ENCODE data around the gene AGFG2.
"Not testable (repeated sequence)": the region's sequence is repeated elsewhere in the genome, so short reads cannot be mapped to it uniquely, and the experiment has no call there.

The AGFG2 gene

DNA sequence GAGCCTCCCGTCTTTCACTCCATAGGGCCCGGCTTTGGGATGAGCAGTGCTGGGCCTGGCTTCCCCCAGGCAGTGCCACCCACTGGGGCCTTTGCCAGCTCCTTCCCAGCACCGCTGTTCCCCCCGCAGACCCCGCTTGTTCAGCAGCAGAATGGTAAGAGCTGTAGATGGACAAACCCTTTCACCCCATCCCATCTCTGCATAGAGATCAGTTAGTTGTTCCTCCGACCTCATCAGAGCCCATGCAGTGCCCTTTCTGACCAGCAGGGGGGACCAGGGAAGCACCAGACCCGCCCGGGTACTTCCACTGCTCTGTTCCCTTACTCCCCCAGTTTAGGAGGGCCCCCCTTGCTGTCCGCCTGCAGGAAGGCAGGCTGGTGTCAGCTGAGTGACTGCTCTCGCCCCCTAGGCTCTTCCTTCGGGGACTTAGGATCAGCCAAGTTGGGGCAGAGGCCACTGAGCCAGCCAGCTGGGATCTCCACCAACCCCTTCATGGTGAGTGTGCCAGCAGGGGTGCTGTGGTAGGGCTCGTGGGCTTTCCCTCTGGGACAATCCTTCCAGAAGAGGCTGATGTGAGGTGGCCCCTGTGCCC is 24.9 kb downstream of the AGFG2 start:
- POLR2A ChIA-PET = interaction anchor here (1.7 kb wide), 1 partner anchor 22 kb away, joined by 5 read pairs; the partner anchor contains the start of gene FBXO24
- peak; percentile 92 for TF ChIP-seq CTCF (IDR thresholded peaks at IDR 0.05; ENCODE audit: insufficient read depth, low read length, missing control alignments)
- DNase-seq (ENCODE audit: low read depth, low spot score) = no peak
- no peak overlapping the region for H3K4me3 ChIP-seq (ENCODE audit: low read depth, low read length)
- CTCF ChIA-PET = interaction anchor here (0.5 to 18.3 kb wide), 34 partner anchors 8 to 288 kb away, joined by 3 to 421 read pairs (median 6); partner anchors contain the start of genes AGFG2, FBXO24, LRCH4 and NYAP1

DNA sequence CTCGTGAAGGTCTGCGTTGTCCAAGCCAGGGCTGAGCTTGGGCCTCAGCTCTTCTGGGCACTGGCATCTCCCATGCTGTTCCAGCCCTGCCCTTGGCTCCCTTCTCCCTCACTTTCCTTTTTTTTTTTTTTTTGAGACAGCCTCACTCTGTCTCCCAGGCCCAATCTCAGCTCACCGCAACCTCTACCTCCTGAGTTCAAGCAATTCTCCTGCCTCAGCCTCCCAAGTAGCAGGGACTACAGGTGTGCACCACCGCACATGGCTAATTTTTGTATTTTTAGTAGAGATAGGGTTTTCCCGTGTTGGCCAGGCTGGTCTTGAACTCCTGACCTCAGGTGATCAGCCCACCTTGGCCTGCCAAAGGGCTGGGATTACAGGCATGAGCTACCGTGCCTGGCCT is 25.4 kb downstream of the AGFG2 start:
- ChIA-PET CTCF (interaction anchor here (0.5 to 18.3 kb wide), 33 partner anchors 8 to 288 kb away, joined by 3 to 421 read pairs (median 5); partner anchors contain the start of genes AGFG2, FBXO24, LRCH4 and MOSPD3), POLR2A (interaction anchor here (1.7 kb wide), 1 partner anchor 22 kb away, joined by 5 read pairs; the partner anchor contains the start of gene FBXO24)
- not testable (repeated sequence) for H3K4me3 ChIP-seq (ENCODE audit: low read depth, low read length); DNase-seq (ENCODE audit: low read depth, low spot score)

- CTCF ChIA-PET = interaction anchor here (0.7 to 18.3 kb wide), 23 partner anchors 8 to 287 kb away, joined by 3 to 421 read pairs (median 7); partner anchors contain the start of genes AGFG2, FBXO24, LRCH4 and MOSPD3
- TF ChIP-seq CTCF (IDR thresholded peaks at IDR 0.05; ENCODE audit: insufficient read depth, low read length, missing control alignments) = no peak
- no peak overlapping the region for H3K4me3 ChIP-seq (ENCODE audit: low read depth, low read length)
- no peak for DNase-seq (ENCODE audit: low read depth, low spot score)
- POLR2A ChIA-PET = interaction anchor here (1.7 kb wide), 1 partner anchor 21 kb away, joined by 5 read pairs; the partner anchor contains the start of gene FBXO24
Measured at GRCh38 chr7:100565133-100565571, 26.1 kb downstream of the AGFG2 start.

DNA sequence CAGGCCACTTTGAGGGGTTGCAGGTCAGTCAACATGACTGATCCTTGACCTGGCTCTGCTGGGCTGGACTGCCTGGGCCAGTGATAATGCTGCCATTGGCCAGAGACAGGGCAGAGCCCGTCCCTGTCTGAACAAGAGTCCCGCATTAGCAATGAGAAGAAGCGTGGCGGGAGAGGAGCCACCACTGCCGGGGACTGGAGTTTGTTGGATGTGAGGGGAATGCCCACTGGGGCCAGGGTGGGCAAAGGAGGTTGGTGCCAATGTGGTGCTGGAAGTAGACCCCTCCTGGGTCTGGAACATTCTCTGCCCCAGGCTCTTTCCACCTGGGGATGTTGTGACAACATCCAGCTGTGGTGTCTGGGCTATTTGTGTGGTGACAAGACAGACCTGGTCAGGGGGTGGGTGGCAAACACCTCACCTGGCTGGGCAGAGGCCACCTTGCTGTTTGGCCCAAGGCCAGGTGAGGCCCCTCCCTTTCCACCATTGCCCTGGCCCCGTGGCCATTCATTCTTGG is 27.1 kb downstream of the AGFG2 start:
- ChIA-PET POLR2A (interaction anchor here (1.7 kb wide), 1 partner anchor 20 kb away, joined by 5 read pairs; the partner anchor contains the start of gene FBXO24), CTCF (interaction anchor here (1.5 to 18.3 kb wide), 9 partner anchors 10 to 125 kb away, joined by 3 to 421 read pairs (median 65); partner anchors contain the start of genes AGFG2, FBXO24, LRCH4 and MOSPD3)
- no peak for TF ChIP-seq CTCF (IDR thresholded peaks at IDR 0.05; ENCODE audit: insufficient read depth, low read length, missing control alignments)
- H3K4me3 ChIP-seq (ENCODE audit: low read depth, low read length) = no peak overlapping the region
- DNase-seq (ENCODE audit: low read depth, low spot score) = no peak

DNA sequence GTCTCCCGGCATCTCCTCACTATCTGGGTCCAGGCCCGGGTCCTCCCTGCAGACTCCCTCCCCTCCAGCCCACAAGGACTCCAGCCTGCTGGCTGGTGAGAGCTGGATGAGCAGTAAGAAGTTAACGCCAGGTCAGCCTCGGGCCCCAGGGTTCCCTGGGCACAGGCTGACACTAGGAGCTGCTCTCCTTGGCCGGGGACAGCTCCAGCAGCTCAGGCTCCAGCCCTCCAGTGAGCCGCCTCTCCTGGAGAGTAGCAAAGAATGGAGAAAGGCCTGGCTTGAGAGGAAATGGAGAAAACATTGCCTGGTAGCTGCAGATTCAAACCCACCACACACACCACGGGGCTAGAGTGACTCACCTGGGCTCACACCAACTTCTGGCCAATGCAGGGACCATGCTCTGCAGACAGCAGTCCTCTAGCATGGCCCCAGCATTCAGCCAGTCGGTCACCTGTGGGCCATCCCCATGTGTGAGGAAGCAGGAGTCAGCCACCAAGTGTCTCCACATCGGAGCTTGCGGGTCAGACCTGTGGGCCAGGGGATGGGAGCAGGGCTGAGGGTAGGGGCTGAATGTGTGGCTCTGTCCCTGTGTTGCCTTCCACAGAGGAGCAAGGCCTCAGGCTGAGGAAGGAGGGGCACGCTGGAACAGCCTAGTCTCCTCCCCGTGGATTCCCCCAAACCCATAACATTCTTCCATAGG is 28.2 kb downstream of the AGFG2 start:
- ChIA-PET CTCF (interaction anchor here (1.3 to 18.3 kb wide), 8 partner anchors 8 to 125 kb away, joined by 5 to 421 read pairs (median 98); partner anchors contain the start of genes AGFG2, FBXO24, LRCH4 and NYAP1), POLR2A (interaction anchor here (0.5 to 1.7 kb wide), 2 partner anchors 19 to 106 kb away, joined by 4 to 5 read pairs; partner anchors contain the start of gene FBXO24)
- no peak for TF ChIP-seq CTCF (IDR thresholded peaks at IDR 0.05; ENCODE audit: insufficient read depth, low read length, missing control alignments)
- DNase-seq (ENCODE audit: low read depth, low spot score) = no peak
- no peak overlapping the region for H3K4me3 ChIP-seq (ENCODE audit: low read depth, low read length)

DNA sequence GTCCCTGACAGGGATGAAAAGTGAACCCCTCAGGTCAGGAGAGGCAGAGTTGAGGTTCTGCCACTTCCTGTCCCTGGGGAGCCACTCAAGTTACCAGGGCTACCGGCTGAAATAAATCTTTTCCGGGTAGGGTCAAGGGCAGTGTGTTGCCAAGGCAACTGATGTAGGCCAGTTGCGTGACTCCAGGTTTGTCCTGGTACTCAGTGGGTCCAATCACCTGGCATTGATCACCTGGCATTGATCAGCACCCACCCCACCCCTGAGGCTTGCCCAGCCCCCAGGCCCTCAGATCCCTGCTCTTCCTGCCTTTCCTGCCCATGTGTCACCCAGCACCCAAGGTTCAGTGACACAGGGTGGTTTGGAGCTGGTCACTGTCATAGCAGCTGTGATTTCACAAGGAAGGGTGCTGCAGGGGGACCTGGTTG is 28.8 kb downstream of the AGFG2 start:
- no peak for TF ChIP-seq CTCF (IDR thresholded peaks at IDR 0.05; ENCODE audit: insufficient read depth, low read length, missing control alignments)
- CTCF ChIA-PET = interaction anchor here (1.3 to 18.3 kb wide), 8 partner anchors 8 to 125 kb away, joined by 5 to 421 read pairs (median 47); partner anchors contain the start of genes AGFG2, FBXO24, LRCH4 and NYAP1
- no peak overlapping the region for H3K4me3 ChIP-seq (ENCODE audit: low read depth, low read length)
- no peak for DNase-seq (ENCODE audit: low read depth, low spot score)
- POLR2A ChIA-PET = interaction anchor here (0.5 kb wide), 1 partner anchor 107 kb away, joined by 4 read pairs; no protein-coding TSS in a partner anchor
